Brain microvascular endothelial cell (primary cell): ENCODE results near the gene TIMM50.

ENCODE experiments used
- DNase-seq: peaks from one replicate; pipeline ENCODE4 v3.0.0-alpha.2; 2020
- H3K27ac ChIP-seq: fragments of 250-450 bp; sonication (Bioruptor Pico); 2 replicates; pipeline ENCODE4 v1.5.1; 2020; ENCODE audit warnings: mild to moderate bottlenecking, moderate library complexity
- H3K27me3 ChIP-seq: fragments of 250-450 bp; sonication (Bioruptor Pico); replicated peaks from 2 replicates; pipeline ENCODE4 v1.5.1; 2020; ENCODE audit warnings: mild to moderate bottlenecking
- H3K36me3 ChIP-seq: fragments of 250-450 bp; sonication (Bioruptor Pico); replicated peaks from 2 replicates; pipeline ENCODE4 v1.5.1; 2020; ENCODE audit warnings: mild to moderate bottlenecking
- H3K4me3 ChIP-seq: 2 replicates; pipeline ENCODE4 v1.5.1; 2011; ENCODE audit warnings: low read depth, mild to moderate bottlenecking, control low read depth, low read length, moderate library complexity
- CTCF ChIP-seq: IDR thresholded peaks from 2 replicates; pipeline ENCODE4 v1.5.1; 2011; ENCODE audit warnings: low read depth, mild to moderate bottlenecking, moderate library complexity, low read length, control low read depth, inconsistent platforms; ENCODE audit errors: missing control alignments
- in situ Hi-C: cut with HindIII; loops from 2 replicates; pipeline ENCODE4 v1.10.0; 2017; ENCODE audit warnings: low sequenced_read_pairs, low pct_ligation_motif_present

TIMM50 gene

GRCh38 chr19:39469036-39469435 lies 11.6 kb upstream of the TIMM50 start:
- H3K4me3 ChIP-seq: no peak overlapping the region
- H3K27ac ChIP-seq: no peak overlapping the region
- DNase-seq: no peak
- in situ Hi-C loops: no loop called here
- H3K36me3 ChIP-seq: peaks cover 96% of the 10 kb centered on the region
- no peaks in the 10 kb centered on the region for H3K27me3 ChIP-seq
- TF ChIP-seq CTCF: no peak

DNA sequence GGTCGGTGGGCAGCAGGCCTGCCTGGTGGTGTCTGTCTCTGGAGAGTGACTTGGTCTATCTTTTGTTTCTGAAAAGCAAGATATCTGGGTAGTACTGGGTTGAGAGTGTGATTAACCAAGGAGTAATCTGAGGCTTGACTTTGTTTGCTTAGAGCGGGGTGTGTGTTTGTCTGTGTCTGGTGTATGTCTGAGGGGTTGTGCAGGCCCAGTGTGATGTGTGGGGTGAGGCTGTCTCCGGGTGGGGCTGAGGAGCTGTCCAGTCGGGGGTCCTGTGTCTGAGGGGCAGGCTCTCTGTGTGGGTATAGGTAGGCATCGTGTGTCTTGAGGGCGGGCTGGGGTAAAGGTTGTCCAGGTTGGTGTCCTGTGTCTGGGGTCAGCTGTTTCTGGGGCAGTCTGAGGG lies 11.1 kb upstream of the TIMM50 start:
- no peaks in the 10 kb centered on the region for H3K27me3 ChIP-seq
- no peak overlapping the region for H3K4me3 ChIP-seq
- DNase-seq: no peak
- H3K36me3 ChIP-seq: peaks cover 98% of the 10 kb centered on the region
- in situ Hi-C loops: no loop called here
- no peak for TF ChIP-seq CTCF
- H3K27ac ChIP-seq: no peak overlapping the region

DNA sequence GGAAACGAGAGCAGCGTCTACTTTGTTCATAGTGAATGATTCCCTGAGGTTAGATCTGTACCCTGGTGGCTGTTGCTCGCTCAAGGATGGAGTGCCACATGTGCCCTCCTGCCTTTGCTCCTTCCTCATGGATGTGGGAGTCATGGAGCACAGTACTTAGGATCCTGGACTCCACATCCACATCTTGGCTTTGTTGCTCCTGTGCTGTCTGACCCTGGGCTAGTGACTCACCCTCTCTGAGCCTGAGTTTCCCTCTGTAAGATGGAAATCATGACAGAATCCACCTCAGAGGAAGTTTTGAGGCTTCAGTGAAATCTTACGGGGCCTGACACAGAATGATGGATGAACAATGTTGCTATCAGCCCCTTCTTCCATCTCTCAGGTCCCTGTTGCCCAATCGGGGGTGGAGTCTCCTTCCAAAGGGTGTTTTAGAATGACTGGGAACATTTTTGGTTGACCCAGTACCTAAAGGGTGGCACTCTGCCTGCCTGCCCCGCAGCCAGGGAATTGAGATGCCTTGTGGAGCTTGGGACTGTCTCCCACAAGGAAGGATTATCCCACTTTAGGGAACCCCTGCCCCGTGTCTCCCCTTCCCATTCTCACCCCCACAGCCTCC lies 9.8 kb upstream of the TIMM50 start:
- in situ Hi-C loops: no loop called here

GRCh38 chr19:39471756-39472536 lies 8.7 kb upstream of the TIMM50 start:
- in situ Hi-C loops: no loop called here

More for the DNA sequence above, 9.8 kb upstream of the TIMM50 start:
- Histone ChIP-seq H3K36me3 (peaks cover 93% of the 10 kb centered on the region), H3K27me3 (no peaks in the 10 kb centered on the region), H3K27ac (no peak overlapping the region), H3K4me3 (no peak overlapping the region)
- DNase-seq: peak; percentile 11
- TF ChIP-seq CTCF: no peak

GRCh38 chr19:39472746-39473442 lies 7.7 kb upstream of the TIMM50 start:
- Histone ChIP-seq H3K27me3 (no peaks in the 10 kb centered on the region), H3K4me3 (no peak overlapping the region), H3K27ac (no peak overlapping the region), H3K36me3 (peaks cover 87% of the 10 kb centered on the region)
- in situ Hi-C loops: no loop called here
- DNase-seq: no peak
- no peak for TF ChIP-seq CTCF

More at GRCh38 chr19:39471756-39472536, 8.7 kb upstream of the TIMM50 start:
- Histone ChIP-seq H3K4me3 (no peak overlapping the region), H3K36me3 (peaks cover 94% of the 10 kb centered on the region), H3K27ac (no peak overlapping the region), H3K27me3 (no peaks in the 10 kb centered on the region)
- no peak for TF ChIP-seq CTCF
- DNase-seq: no peak
